ENCODE measurements around the gene SLC2A13. TPM values are rescaled to one million over a fixed set of nuclear protein-coding genes. Genes with fewer than 3 reads are reported as not detected.

The SLC2A13 gene
- total and polyA plus RNA-seq, 10 of the 15 experiments (the other 5 are each of a cell fraction or from before 2014, with no cell fraction given), result 0.05 to 3.7 (median 0.25) TPM

GRCh38 chr12:39884616-39885125 is 221.2 kb downstream of the SLC2A13 start (continued):
- TF ChIP-seq POU2F2 (IDR thresholded peaks at IDR 0.05; ENCODE audit: borderline replicate concordance, low read depth, low read length) (no peak), STAT1 (conservative IDR thresholded peaks at IDR 0.05) (no peak), IKZF2 (IDR thresholded peaks at IDR 0.05) (no peak), IRF4 (IDR thresholded peaks at IDR 0.05; ENCODE audit: low read depth, low read length) (no peak)

GRCh38 chr12:39883411-39883810 is 222.5 kb downstream of the SLC2A13 start:
- no peaks in the 10 kb centered on the region; the same call in 2 of the 3 replicates for H3K9me3 ChIP-seq (replicated peaks; ENCODE audit: control insufficient read depth, insufficient read depth, low read length)
- 32% methylated on average over 2 of the region's 2 CpGs for WGBS (ENCODE audit: insufficient coverage, insufficient replicate concordance, low lambda C conversion rate, missing lambda C conversion rate)
- no peaks in the 10 kb centered on the region for H3K79me2 ChIP-seq (ENCODE audit: control insufficient read depth, insufficient read depth, low read length)
- no peak overlapping the region for H3K27ac ChIP-seq (ENCODE audit: control insufficient read depth, insufficient read depth)
- H2AFZ ChIP-seq (ENCODE audit: control insufficient read depth, low read depth, low read length), result no peak overlapping the region
- in situ Hi-C loops (cut with MboI) (no loop called here), intact Hi-C loops (cut with micrococcal nuclease; ENCODE audit: unreplicated experiment) (no loop called here)
- ATAC-seq (no peak), DNase-seq (ENCODE audit: low read depth, low spot score) (no peak), FAIRE-seq (no peak)
- H4K20me1 ChIP-seq (ENCODE audit: control insufficient read depth, insufficient read depth), result no peaks in the 10 kb centered on the region
- no peak overlapping the region for H3K9ac ChIP-seq (ENCODE audit: control insufficient read depth, insufficient read depth, low read length)
- RAD21 ChIA-PET (ENCODE audit: unreplicated experiment), result no interaction called here
- H3K4me3 ChIP-seq, result no peak overlapping the region
- POLR2A ChIA-PET, result no interaction called here
- BruUV-seq (replicated peaks), result no TSS peak
- H3K36me3 ChIP-seq (ENCODE audit: control insufficient read depth in 2 of 2, insufficient read depth in 2 of 2, low read length in 1 of 2), result no peaks in the 10 kb centered on the region
- CTCF ChIA-PET, result no interaction called here
- no peaks in the 10 kb centered on the region for H3K4me1 ChIP-seq (ENCODE audit: control insufficient read depth, insufficient read depth, low read length)
- SMC1A ChIA-PET (ENCODE audit: uncharacterized antibody, unreplicated experiment), result interaction anchor here (0.6 kb wide), 1 partner anchor 225 kb away, joined by 3 read pairs; no protein-coding TSS in a partner anchor
- H3K27me3 ChIP-seq (replicated peaks in 1 of 2; ENCODE audit: control insufficient read depth in 2 of 2, insufficient read depth in 2 of 2, low read length in 1 of 2), result no peaks in the 10 kb centered on the region
- H3K4me2 ChIP-seq (ENCODE audit: control insufficient read depth, insufficient read depth), result no peak overlapping the region
- TF ChIP-seq PML (IDR thresholded peaks at IDR 0.05; ENCODE audit: low read length) (no peak), JUND (IDR thresholded peaks at IDR 0.05; ENCODE audit: low read depth, low read length) (no peak), CREB1 (IDR thresholded peaks at IDR 0.05; ENCODE audit: low read depth) (no peak), NRF1 (conservative IDR thresholded peaks at IDR 0.05; ENCODE audit: low read depth, low read length) (no peak), SKIL (IDR thresholded peaks at IDR 0.05; ENCODE audit: low read depth, poor library complexity, severe bottlenecking) (no peak), ELK1 (IDR thresholded peaks at IDR 0.05; ENCODE audit: low read depth, low read length) (no peak), SMARCA5 (IDR thresholded peaks at IDR 0.05) (no peak), EP300 (IDR thresholded peaks at IDR 0.05; ENCODE audit: borderline replicate concordance in 1 of 2, control insufficient read depth in 1 of 2, low read depth in 2 of 2, low read length in 2 of 2) (no peak), SMAD5 (IDR thresholded peaks at IDR 0.05; ENCODE audit: low read depth) (no peak), CUX1 (IDR thresholded peaks at IDR 0.05; ENCODE audit: insufficient replicate concordance, low read depth, low read length) (no peak)

Data from GM12878 (cell line).